Iris pigment epithelial cell (primary cell): Measurements from ENCODE around the gene POGK.
A peak's percentile ranks its signal among the peaks of the same experiment; 100 is the strongest.

Source experiments
- DNase-seq: peaks from one replicate; pipeline ENCODE4 v3.0.0-alpha.2; 2011; ENCODE audit warnings: low read depth

Gene POGK

DNA sequence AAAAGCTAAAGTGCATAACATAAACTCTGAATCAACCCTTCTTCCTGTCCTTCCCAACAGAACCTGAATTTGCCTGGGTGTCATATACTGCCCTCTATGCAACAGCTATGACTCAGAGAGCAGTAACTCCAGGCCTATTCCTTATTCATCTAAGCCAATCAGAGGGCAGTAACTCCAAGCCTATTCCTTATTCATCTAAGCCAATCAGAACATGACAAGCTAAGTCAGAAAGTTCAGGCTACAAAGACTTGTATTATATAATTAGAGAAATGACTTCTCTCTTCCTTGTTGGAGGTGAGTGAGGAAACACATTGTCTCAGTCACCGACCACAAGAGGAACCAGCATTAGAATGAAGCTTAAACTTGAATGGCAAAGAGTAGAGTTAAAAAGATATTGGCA, 63.0 kb downstream of the POGK start:
- DNase-seq = peak; percentile 54

GRCh38 chr1:166903232-166903631, 64.0 kb downstream of the POGK start:
- no peak for DNase-seq

DNA sequence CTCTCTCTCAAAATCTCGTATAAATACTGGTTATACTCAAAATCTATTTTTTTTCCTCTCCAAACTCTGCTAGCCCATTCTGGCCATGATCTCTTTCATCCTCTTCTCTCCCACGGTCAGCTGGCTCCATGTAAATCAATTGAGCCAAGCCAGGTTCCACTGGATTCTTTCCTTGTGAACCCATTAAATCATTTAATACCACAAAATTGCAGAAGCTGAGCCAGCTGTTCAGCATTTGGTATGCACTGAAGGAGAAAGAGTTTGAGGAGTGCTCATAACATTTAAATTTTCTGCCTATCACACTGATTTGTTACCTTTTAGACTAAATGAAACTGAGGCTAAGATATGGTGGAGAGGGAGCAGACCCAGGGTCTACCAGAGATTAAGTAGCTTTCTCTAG, 65.9 kb downstream of the POGK start:
- DNase-seq = no peak

GRCh38 chr1:166905900-166906299, 66.6 kb downstream of the POGK start:
- peak; percentile 71 for DNase-seq
